DND-41 (cell line): ENCODE results near the gene C2CD3.

Experiments
- EZH2 ChIP-seq: IDR thresholded peaks from 3 replicates; pipeline ENCODE4 v1.6.1; 2012; ENCODE audit warnings: borderline replicate concordance, low read depth, mild to moderate bottlenecking, moderate library complexity, low read length, inconsistent platforms; ENCODE audit not compliant: severe bottlenecking
- TF ChIP-seq, protein P1 (sequence below): IDR thresholded peaks from 2 replicates; pipeline ENCODE4 v1.5.1; 2012; ENCODE audit warnings: borderline replicate concordance, low read length, moderate library complexity, mild to moderate bottlenecking; ENCODE audit not compliant: poor library complexity, severe bottlenecking; ENCODE audit errors: extremely low read depth

- TF ChIP-seq, protein P1, sequence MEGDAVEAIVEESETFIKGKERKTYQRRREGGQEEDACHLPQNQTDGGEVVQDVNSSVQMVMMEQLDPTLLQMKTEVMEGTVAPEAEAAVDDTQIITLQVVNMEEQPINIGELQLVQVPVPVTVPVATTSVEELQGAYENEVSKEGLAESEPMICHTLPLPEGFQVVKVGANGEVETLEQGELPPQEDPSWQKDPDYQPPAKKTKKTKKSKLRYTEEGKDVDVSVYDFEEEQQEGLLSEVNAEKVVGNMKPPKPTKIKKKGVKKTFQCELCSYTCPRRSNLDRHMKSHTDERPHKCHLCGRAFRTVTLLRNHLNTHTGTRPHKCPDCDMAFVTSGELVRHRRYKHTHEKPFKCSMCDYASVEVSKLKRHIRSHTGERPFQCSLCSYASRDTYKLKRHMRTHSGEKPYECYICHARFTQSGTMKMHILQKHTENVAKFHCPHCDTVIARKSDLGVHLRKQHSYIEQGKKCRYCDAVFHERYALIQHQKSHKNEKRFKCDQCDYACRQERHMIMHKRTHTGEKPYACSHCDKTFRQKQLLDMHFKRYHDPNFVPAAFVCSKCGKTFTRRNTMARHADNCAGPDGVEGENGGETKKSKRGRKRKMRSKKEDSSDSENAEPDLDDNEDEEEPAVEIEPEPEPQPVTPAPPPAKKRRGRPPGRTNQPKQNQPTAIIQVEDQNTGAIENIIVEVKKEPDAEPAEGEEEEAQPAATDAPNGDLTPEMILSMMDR: no peak
- no peak for TF ChIP-seq EZH2
These were observed 99.9 kb downstream of the C2CD3 start for GRCh38 chr11:74070723-74071492.
